ENCODE data around the gene DEK.

DNA sequence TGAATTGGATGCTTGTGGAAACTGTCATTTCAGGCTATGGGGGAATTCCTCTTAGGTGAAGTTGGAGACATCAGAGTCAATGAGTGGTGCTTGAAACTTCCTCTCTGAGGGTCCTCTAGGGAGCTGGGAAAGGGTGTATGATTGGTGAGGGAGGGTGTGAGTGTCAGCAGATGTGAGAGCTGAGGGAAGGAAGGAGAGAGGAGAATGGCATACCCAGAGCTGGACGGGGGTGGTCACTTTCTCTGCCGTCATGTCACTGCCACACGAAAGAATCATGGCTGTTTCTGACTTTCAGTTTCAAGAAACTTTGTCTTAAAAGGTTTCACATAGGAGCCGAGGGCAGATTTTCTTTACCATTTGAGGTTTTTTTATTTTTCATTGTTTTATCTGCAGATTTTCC, 50.3 kb downstream of the DEK start:
- TF ChIP-seq CTCF (optimal IDR thresholded peaks at IDR 0.05 in 1 of 3, IDR thresholded peaks at IDR 0.05 in 1 of 3, conservative IDR thresholded peaks at IDR 0.05 in 1 of 3; ENCODE audit: extremely low read depth in 1 of 3, insufficient read depth in 2 of 3, low read length in 3 of 3) (no peak), EZH2 (IDR thresholded peaks at IDR 0.05; ENCODE audit: low read length) (no peak)

Measured in keratinocyte (primary cell).